ENCODE measurements around the gene BRD9.
"Not testable (repeated sequence)": the region's sequence is repeated elsewhere in the genome, so short reads cannot be mapped to it uniquely, and the experiment has no call there.

BRD9 gene

GRCh38 chr5:843926-844325 is 48.7 kb downstream of the BRD9 start:
- not testable (repeated sequence) for DNase-seq (ENCODE audit: low read depth in 2 of 2)

GRCh38 chr5:843371-843770 is 49.2 kb downstream of the BRD9 start:
- DNase-seq (ENCODE audit: low read depth in 2 of 2) = not testable (repeated sequence)

- not testable (repeated sequence) for DNase-seq (ENCODE audit: low read depth in 2 of 2)
Measured at GRCh38 chr5:842402-843221, 50.0 kb downstream of the BRD9 start.

GRCh38 chr5:841531-842401 is 50.8 kb downstream of the BRD9 start:
- not testable (repeated sequence) for DNase-seq (ENCODE audit: low read depth in 2 of 2)

- DNase-seq (ENCODE audit: low read depth in 2 of 2) = not testable (repeated sequence)
Measured at GRCh38 chr5:840974-841435, 51.6 kb downstream of the BRD9 start.

- DNase-seq (ENCODE audit: low read depth in 2 of 2) = not testable (repeated sequence)
Measured at GRCh38 chr5:840118-840973, 52.3 kb downstream of the BRD9 start.

- not testable (repeated sequence) for DNase-seq (ENCODE audit: low read depth in 2 of 2)
Measured at GRCh38 chr5:838431-838851, 54.2 kb downstream of the BRD9 start.

- DNase-seq (ENCODE audit: low read depth in 2 of 2) = not testable (repeated sequence)
Measured at GRCh38 chr5:837621-838121, 54.9 kb downstream of the BRD9 start.

GRCh38 chr5:835933-836612 is 56.5 kb downstream of the BRD9 start:
- DNase-seq (ENCODE audit: low read depth in 2 of 2) = not testable (repeated sequence)

GRCh38 chr5:834013-834412 is 58.6 kb downstream of the BRD9 start:
- DNase-seq (ENCODE audit: low read depth in 2 of 2) = not testable (repeated sequence)

- not testable (repeated sequence) for DNase-seq (ENCODE audit: low read depth in 2 of 2)
Measured at GRCh38 chr5:828194-828593, 64.4 kb downstream of the BRD9 start.

GRCh38 chr5:825544-825943 is 67.1 kb downstream of the BRD9 start:
- DNase-seq (ENCODE audit: low read depth in 2 of 2) = not testable (repeated sequence)

GRCh38 chr5:821504-821903 is 71.1 kb downstream of the BRD9 start:
- DNase-seq (ENCODE audit: low read depth in 2 of 2) = no peak

GRCh38 chr5:820245-820644 is 72.4 kb downstream of the BRD9 start:
- no peak for DNase-seq (ENCODE audit: low read depth in 2 of 2)

- DNase-seq (ENCODE audit: low read depth in 2 of 2) = no peak
Measured at GRCh38 chr5:819078-819477, 73.5 kb downstream of the BRD9 start.

- no peak for DNase-seq (ENCODE audit: low read depth in 2 of 2)
Measured at GRCh38 chr5:816176-816575, 76.4 kb downstream of the BRD9 start.

GRCh38 chr5:815449-815848 is 77.2 kb downstream of the BRD9 start:
- no peak for DNase-seq (ENCODE audit: low read depth in 2 of 2)
